HepG2 (cell line): Measurements from ENCODE around the gene STK36. TPM values are rescaled to one million over a fixed set of nuclear protein-coding genes. Genes with fewer than 3 reads are reported as not detected.

Source experiments
- AGO1 ChIP-seq: fragments of 200-400 bp; formaldehyde crosslinking; IDR thresholded peaks from 2 replicates; pipeline ENCODE4 v1.6.1; 2017; ENCODE audit warnings: mild to moderate bottlenecking, low read depth, low read length, moderate library complexity; ENCODE audit not compliant: poor library complexity, severe bottlenecking
- ARHGAP35 ChIP-seq: sonication (generic); formaldehyde crosslinking; IDR thresholded peaks from 2 replicates; pipeline ENCODE4 v1.9.0; 2022; ENCODE audit warnings: mild to moderate bottlenecking, inconsistent platforms, moderate library complexity, missing genetic modification reagents, borderline replicate concordance
- BORCS8-MEF2B ChIP-seq: sonication (generic); formaldehyde crosslinking; IDR thresholded peaks from 2 replicates; pipeline ENCODE4 v1.8.0; 2022; ENCODE audit warnings: mild to moderate bottlenecking, missing genetic modification reagents
- CBX2 ChIP-seq, 2 experiments: fragments of 200-600 bp in 1 of 2; sonication (generic); formaldehyde crosslinking in 1 of 2; IDR thresholded peaks; 2 replicates each; pipeline versions ENCODE4 v1.7.0 to v1.8.1; 2018 to 2022; ENCODE audit warnings: low read depth in 2 of 2, low read length in 1 of 2, mild to moderate bottlenecking in 1 of 2, missing genetic modification reagents in 1 of 2
- CCAR2 ChIP-seq: fragments of 200-400 bp; formaldehyde crosslinking; optimal IDR thresholded peaks from 2 replicates; pipeline ENCODE3; 2018; ENCODE audit warnings: low read depth, mild to moderate bottlenecking, low read length, moderate library complexity
- CHCHD3 ChIP-seq: sonication (generic); formaldehyde crosslinking; IDR thresholded peaks from 2 replicates; pipeline ENCODE4 v1.8.0; 2022; ENCODE audit warnings: mild to moderate bottlenecking, missing genetic modification reagents, moderate library complexity
- EP300 ChIP-seq, 3 experiments: sonication (generic) in 1 of 3; formaldehyde crosslinking in 1 of 3; IDR thresholded peaks; 2 replicates each; pipeline versions ENCODE4 v1.5.1 to v1.6.1; 2011 to 2020; ENCODE audit warnings: low read depth in 2 of 3, low read length in 2 of 3, borderline replicate concordance in 1 of 3, improper control_type of control experiment in 1 of 3, mild to moderate bottlenecking in 1 of 3, missing genetic modification reagents in 1 of 3, moderate library complexity in 1 of 3
- FLYWCH1 ChIP-seq: sonication (generic); formaldehyde crosslinking; IDR thresholded peaks from 2 replicates; pipeline ENCODE4 v1.8.1; 2023; ENCODE audit warnings: mild to moderate bottlenecking, missing genetic modification reagents
- GRHL1 ChIP-seq: sonication (generic); formaldehyde crosslinking; conservative IDR thresholded peaks from 2 replicates; pipeline ENCODE4 v1.8.0; 2022; ENCODE audit warnings: missing genetic modification reagents
- HDAC2 ChIP-seq: sonication (generic); formaldehyde crosslinking; IDR thresholded peaks from 2 replicates; pipeline ENCODE4 v1.4.0; 2020; ENCODE audit warnings: missing genetic modification reagents
- HNRNPLL ChIP-seq: fragments of 200-400 bp; formaldehyde crosslinking; IDR thresholded peaks from 2 replicates; pipeline ENCODE4 v1.6.1; 2017; ENCODE audit warnings: mild to moderate bottlenecking, low read depth, low read length; ENCODE audit not compliant: poor library complexity, severe bottlenecking
- MLLT10 ChIP-seq: sonication (generic); formaldehyde crosslinking; IDR thresholded peaks from 2 replicates; pipeline ENCODE4 v1.4.0; 2020; ENCODE audit warnings: missing genetic modification reagents
- NONO ChIP-seq, 2 experiments: fragments of 450-650 bp in 1 of 2; sonication (generic) in 1 of 2; formaldehyde crosslinking in 1 of 2; IDR thresholded peaks in 1 of 2; conservative IDR thresholded peaks in 1 of 2; 2 replicates each; pipeline versions ENCODE4 v1.6.1 to v1.8.0; 2017 to 2022; ENCODE audit warnings: mild to moderate bottlenecking in 1 of 2, missing genetic modification reagents in 1 of 2, moderate library complexity in 1 of 2
- REPIN1 ChIP-seq: sonication (generic); formaldehyde crosslinking; IDR thresholded peaks from 2 replicates; pipeline ENCODE4 v1.8.0; 2022; ENCODE audit warnings: missing genetic modification reagents, low read depth, mild to moderate bottlenecking, borderline replicate concordance
- SKI ChIP-seq: fragments of 450-650 bp; IDR thresholded peaks from one replicate; pipeline ENCODE4 v1.6.1; 2018; ENCODE audit warnings: mild to moderate bottlenecking; ENCODE audit not compliant: partially characterized antibody
- SMARCE1 ChIP-seq: fragments of 450-650 bp; IDR thresholded peaks from 2 replicates; pipeline ENCODE4 v1.6.1; 2017; ENCODE audit warnings: borderline replicate concordance
- THYN1 ChIP-seq: sonication (generic); formaldehyde crosslinking; IDR thresholded peaks from 2 replicates; pipeline ENCODE4 v1.8.1; 2023; ENCODE audit warnings: low read depth, mild to moderate bottlenecking, moderate library complexity, missing genetic modification reagents, borderline replicate concordance
- TRIM24 ChIP-seq: sonication (generic); formaldehyde crosslinking; IDR thresholded peaks from 2 replicates; pipeline ENCODE4 v1.8.0; 2022; ENCODE audit warnings: mild to moderate bottlenecking, missing genetic modification reagents
- ZMYM3 ChIP-seq: sonication (generic); formaldehyde crosslinking; IDR thresholded peaks from 2 replicates; pipeline ENCODE4 v1.5.1; 2020; ENCODE audit warnings: mild to moderate bottlenecking, missing genetic modification reagents
- ZNF317 ChIP-seq: sonication (generic); formaldehyde crosslinking; IDR thresholded peaks from 2 replicates; pipeline ENCODE4 v1.5.0; 2020; ENCODE audit warnings: mild to moderate bottlenecking, missing genetic modification reagents
- ZNF605 ChIP-seq: sonication (generic); formaldehyde crosslinking; IDR thresholded peaks from 2 replicates; pipeline ENCODE4 v1.8.0; 2022; ENCODE audit warnings: mild to moderate bottlenecking, missing genetic modification reagents
- ZNF616 ChIP-seq: sonication (generic); formaldehyde crosslinking; IDR thresholded peaks from 2 replicates; pipeline ENCODE4 v1.5.0; 2020; ENCODE audit warnings: low read depth, mild to moderate bottlenecking, missing genetic modification reagents
- ZNF777 ChIP-seq: sonication (generic); formaldehyde crosslinking; IDR thresholded peaks from 2 replicates; pipeline ENCODE4 v1.4.0; 2020; ENCODE audit warnings: missing genetic modification reagents
- polyA plus RNA-seq, 8 experiments: library from polyadenylated mRNA; depleted of rRNA in 3 of 8; stranded (reverse) in 7 of 8; unstranded in 1 of 8; fragments of >200 nt; fragmentation: Illumina TruSeq in 4 of 8; extraction: Trizol in 4 of 8; gene quantifications; 2 replicates each; pipeline versions ENCODE4 v1.2.1 to v1.2.3, GENCODE V29; 2011 to 2016; ENCODE audit warnings: low read depth in 4 of 8, missing spikeins in 1 of 8, mixed read lengths in 1 of 8; ENCODE audit not compliant: insufficient read depth in 1 of 8
- total RNA-seq, 5 experiments: library from RNA; depleted of rRNA; stranded (reverse); fragments of >200 nt; fragmentation: Illumina TruSeq; extraction: Trizol; gene quantifications; 2 replicates each; pipeline ENCODE4 v1.2.3, GENCODE V29; 2016; ENCODE audit warnings: low read depth in 1 of 5
- TF ChIP-seq, protein P1 (sequence below): sonication (generic); formaldehyde crosslinking; IDR thresholded peaks from 2 replicates; pipeline ENCODE4 v1.5.1; 2020; ENCODE audit warnings: missing genetic modification reagents, mild to moderate bottlenecking, borderline replicate concordance

Gene STK36
- total and polyA plus RNA-seq, 2 of the 13 experiments (the other 11 are each of a cell fraction or from before 2014, with no cell fraction given), result 45.9 to 83.5 TPM

DNA sequence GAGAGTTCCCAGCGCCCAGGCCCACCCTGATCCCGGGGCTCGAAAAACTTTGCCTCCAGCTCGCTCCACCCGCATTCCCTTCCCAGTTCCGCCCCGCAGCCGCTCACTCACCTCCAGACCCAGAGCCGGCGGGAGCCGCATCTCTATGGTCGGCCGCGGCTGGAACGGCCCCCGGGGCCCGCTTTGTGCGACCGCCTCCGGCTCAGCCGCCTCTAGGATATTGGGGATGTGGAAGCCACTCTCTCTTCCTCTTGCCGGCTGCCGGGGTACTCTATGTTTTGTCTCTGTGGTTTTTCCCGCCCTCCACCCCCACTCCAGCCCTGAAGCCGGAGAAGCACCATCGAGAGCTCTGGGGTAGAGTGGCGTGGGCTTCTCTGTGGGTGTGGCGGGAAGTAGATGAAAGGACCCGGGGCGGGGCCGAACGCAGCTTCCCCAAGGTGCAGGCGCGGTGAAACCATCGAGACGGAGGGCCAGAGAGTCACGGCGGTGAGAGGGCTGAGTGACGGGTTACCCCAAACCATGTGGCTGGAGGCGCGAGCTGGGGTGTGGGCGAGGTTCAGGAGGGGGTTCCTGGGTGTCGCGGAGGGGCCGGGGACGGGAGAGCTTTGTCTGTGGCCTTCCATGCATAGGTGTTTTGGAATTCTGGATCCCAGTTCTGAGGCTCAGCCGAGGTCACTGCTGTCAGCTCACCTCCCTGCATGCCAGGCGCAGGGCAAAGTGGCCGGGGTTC, 12.5 kb upstream of the STK36 start, which contains the start of the genes BCS1L and ZNF142 (continued):
- no peak for TF ChIP-seq GRHL1 (CRISPR knock-in tag)
- TF ChIP-seq CHCHD3 (CRISPR knock-in tag), result no peak
- TF ChIP-seq FLYWCH1 (CRISPR knock-in tag), result 0 out of 2 replicates have a peak, but pooled peaks have one; percentile 50
- no peak for TF ChIP-seq ZMYM3
- peak; percentile 78 for TF ChIP-seq ZNF317 (CRISPR knock-in tag)
- TF ChIP-seq THYN1 (CRISPR knock-in tag), result no peak
- peak; percentile 88 for TF ChIP-seq CCAR2
- TF ChIP-seq ZNF777, result no peak; the same call in 1 of the 2 replicates
- no peak for TF ChIP-seq SMARCE1
- TF ChIP-seq SKI, result peak; percentile 51
- TF ChIP-seq TRIM24 (CRISPR knock-in tag), result no peak
- TF ChIP-seq, protein P1, sequence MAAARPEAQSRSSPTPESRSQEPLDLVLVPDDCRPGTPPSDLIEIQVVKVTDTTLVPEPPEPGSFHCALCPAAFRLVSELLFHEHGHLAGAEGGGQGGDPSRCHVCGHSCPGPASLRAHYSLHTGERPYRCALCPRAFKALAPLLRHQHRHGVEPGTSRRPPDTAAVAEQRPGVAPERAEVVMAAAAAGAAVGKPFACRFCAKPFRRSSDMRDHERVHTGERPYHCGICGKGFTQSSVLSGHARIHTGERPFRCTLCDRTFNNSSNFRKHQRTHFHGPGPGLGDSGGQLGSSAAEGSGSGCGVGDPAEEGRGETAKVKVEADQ (CRISPR knock-in tag), result peak; percentile 49; the same call in 1 of the 2 replicates
- TF ChIP-seq EP300 (IDR thresholded peaks at IDR 0.05; ENCODE audit: low read depth in 2 of 2, low read length in 2 of 2), result peak in 1 of 2 experiments; percentile 25; a peak in 1 of 4 replicates
- TF ChIP-seq EP300 (CRISPR knock-in tag; IDR thresholded peaks at IDR 0.05; ENCODE audit: borderline replicate concordance), result no peak
- peak; percentile 67 for TF ChIP-seq HDAC2
- no peak for TF ChIP-seq NONO (IDR thresholded peaks at IDR 0.05)
- peak; percentile 82 for TF ChIP-seq NONO (CRISPR knock-in tag; conservative IDR thresholded peaks at IDR 0.05)
- TF ChIP-seq ARHGAP35 (CRISPR knock-in tag), result peak; percentile 59; the same call in 1 of the 2 replicates
- peak; percentile 72; the same call in 1 of the 2 replicates for TF ChIP-seq BORCS8-MEF2B (CRISPR knock-in tag)
- peak; percentile 78 for TF ChIP-seq HNRNPLL
- no peak for TF ChIP-seq ZNF616
- no peak for TF ChIP-seq MLLT10 (CRISPR knock-in tag)
- TF ChIP-seq CBX2 (IDR thresholded peaks at IDR 0.05; ENCODE audit: low read depth, low read length), result no peak
- no peak for TF ChIP-seq CBX2 (CRISPR knock-in tag; IDR thresholded peaks at IDR 0.05; ENCODE audit: low read depth)
- peak; percentile 92 for TF ChIP-seq ZNF605 (CRISPR knock-in tag)
- TF ChIP-seq REPIN1 (CRISPR knock-in tag), result peak; percentile 83; the same call in 1 of the 2 replicates
- peak; percentile 83 for TF ChIP-seq AGO1
